Endothelial cell (in vitro differentiated cells): Measurements from ENCODE around the gene CHAD. TPM values are rescaled to one million over a fixed set of nuclear protein-coding genes. Genes with fewer than 3 reads are reported as not detected.

Experiments used
- DNase-seq: peaks from one replicate; pipeline ENCODE4 v3.0.0; 2021; ENCODE audit warnings: low spot score
- H3K27ac Mint-ChIP-seq: one replicate; pipeline ENCODE4 v1.8.0; 2021; ENCODE audit warnings: mixed read lengths, inconsistent platforms; ENCODE audit not compliant: unreplicated experiment
- H3K27me3 Mint-ChIP-seq: one replicate; pipeline ENCODE4 v1.8.0; 2021; ENCODE audit warnings: mild to moderate bottlenecking, moderate library complexity, mixed read lengths, inconsistent platforms; ENCODE audit not compliant: unreplicated experiment
- H3K36me3 Mint-ChIP-seq: one replicate; pipeline ENCODE4 v1.8.0; 2021; ENCODE audit warnings: mild to moderate bottlenecking, low read depth, mixed read lengths, inconsistent platforms; ENCODE audit not compliant: unreplicated experiment
- H3K4me1 Mint-ChIP-seq: one replicate; pipeline ENCODE4 v1.8.0; 2021; ENCODE audit warnings: mild to moderate bottlenecking, mixed read lengths, inconsistent platforms; ENCODE audit not compliant: unreplicated experiment
- H3K4me3 Mint-ChIP-seq: one replicate; pipeline ENCODE4 v1.8.0; 2021; ENCODE audit warnings: mild to moderate bottlenecking, mixed read lengths, inconsistent platforms; ENCODE audit not compliant: unreplicated experiment
- H3K9me3 Mint-ChIP-seq: one replicate; pipeline ENCODE4 v1.8.0; 2021; ENCODE audit warnings: mixed read lengths, inconsistent platforms; ENCODE audit not compliant: unreplicated experiment
- CTCF ChIP-seq: fragments of 200-600 bp; sonication (generic); IDR thresholded peaks from one replicate; pipeline ENCODE4 v1.5.0; 2021; ENCODE audit warnings: antibody characterized with exemption; ENCODE audit not compliant: unreplicated experiment
- total RNA-seq: library from RNA; stranded (reverse); fragmentation: NEBNext Ultra II Directional; extraction: Animal tissue kit (Norgen Biotek cat#: 25700); gene quantifications from one replicate; pipeline ENCODE4 v1.2.1, GENCODE V29; 2021; ENCODE audit not compliant: unreplicated experiment

Gene CHAD
- total RNA-seq, 1 donor from 2014 or later, result not detected

DNA sequence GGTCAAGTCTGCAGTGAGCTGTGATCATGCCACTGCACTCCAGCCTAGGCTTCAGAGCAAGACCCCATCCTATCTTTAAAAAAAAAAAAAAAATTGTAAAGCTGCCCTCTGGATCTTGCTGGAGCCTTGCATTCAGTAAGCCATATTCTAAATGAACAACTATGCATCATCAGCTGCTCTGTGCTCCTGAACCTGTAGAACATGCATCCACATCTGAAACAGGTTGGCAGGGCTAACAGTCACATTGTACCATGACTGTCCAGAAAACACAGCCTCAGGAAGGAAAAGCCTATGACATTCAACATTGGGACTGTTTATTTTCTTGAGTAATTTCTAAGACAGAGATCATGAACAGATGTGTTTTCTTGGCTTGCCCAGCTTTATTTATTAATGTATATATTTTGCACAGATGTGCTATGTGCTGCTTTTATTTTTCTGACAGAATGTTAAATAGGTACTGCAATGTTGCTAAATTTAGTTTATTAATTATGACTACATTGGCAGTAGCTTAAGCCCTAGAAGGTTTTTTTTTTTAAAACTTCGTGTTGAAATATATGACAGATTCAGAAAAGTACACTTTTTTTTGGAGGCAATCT lies 22.9 kb downstream of the CHAD start:
- no peak overlapping the region for H3K27ac Mint-ChIP-seq
- DNase-seq, result no peak
- peaks cover 4% of the 10 kb centered on the region for H3K27me3 Mint-ChIP-seq
- no peak for TF ChIP-seq CTCF
- H3K9me3 Mint-ChIP-seq, result no peaks in the 10 kb centered on the region
- H3K36me3 Mint-ChIP-seq, result no peaks in the 10 kb centered on the region
- no peaks in the 10 kb centered on the region for H3K4me1 Mint-ChIP-seq
- no peak overlapping the region for H3K4me3 Mint-ChIP-seq

DNA sequence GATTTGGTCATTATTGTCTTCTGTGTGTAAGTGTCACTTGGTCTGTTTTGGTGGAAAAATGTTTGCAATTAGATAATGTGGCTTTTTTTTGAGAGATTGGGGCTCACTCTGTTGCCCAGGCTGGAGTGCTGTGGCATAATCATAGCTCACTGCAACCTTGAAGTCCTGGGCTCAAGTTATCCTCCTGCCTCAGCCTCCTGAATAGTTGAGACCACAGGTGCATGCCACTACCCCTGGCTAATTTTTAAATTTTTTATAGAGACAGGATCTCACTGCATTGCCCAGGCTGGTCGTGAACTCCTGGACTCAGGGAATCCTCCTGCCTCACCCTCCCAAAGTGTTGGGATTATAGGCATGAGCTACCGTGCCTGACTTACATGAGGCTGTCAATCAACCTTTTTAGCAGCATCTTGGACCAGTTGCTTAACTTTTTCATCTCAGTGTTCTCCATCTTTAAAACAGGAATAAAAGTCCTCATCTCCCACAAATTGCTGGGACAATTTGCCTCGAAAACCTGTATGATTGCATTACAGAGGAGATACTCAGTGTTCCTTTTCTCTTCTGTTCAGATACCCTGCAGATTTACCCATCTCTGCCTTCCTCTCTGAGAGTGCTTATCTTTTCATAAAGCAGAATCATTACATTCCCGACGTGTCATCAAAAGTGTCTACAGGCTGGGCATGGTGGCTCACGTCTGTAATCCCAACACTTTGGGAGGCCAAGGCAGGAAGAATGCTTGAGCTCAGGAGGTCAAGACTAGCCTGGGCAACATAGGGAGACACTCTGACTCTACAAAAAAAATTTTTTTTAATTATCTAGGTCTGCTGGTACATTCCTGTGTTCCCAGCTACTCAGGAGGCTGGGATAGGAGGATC lies 23.6 kb downstream of the CHAD start:
- Mint-ChIP-seq H3K27ac (no peak overlapping the region), H3K9me3 (no peaks in the 10 kb centered on the region), H3K4me1 (no peaks in the 10 kb centered on the region), H3K36me3 (no peaks in the 10 kb centered on the region), H3K27me3 (peaks cover 4% of the 10 kb centered on the region), H3K4me3 (no peak overlapping the region)
- no peak for TF ChIP-seq CTCF
- DNase-seq, result no peak

- Mint-ChIP-seq H3K27ac (no peak overlapping the region), H3K4me3 (no peak overlapping the region), H3K4me1 (no peaks in the 10 kb centered on the region), H3K9me3 (no peaks in the 10 kb centered on the region), H3K27me3 (peaks cover 5% of the 10 kb centered on the region), H3K36me3 (no peaks in the 10 kb centered on the region)
- no peak for DNase-seq
- no peak for TF ChIP-seq CTCF
These were observed 25.1 kb downstream of the CHAD start for GRCh38 chr17:50443505-50443974.

- Mint-ChIP-seq H3K4me3 (no peak overlapping the region), H3K27me3 (peaks cover 5% of the 10 kb centered on the region), H3K9me3 (no peaks in the 10 kb centered on the region), H3K4me1 (no peaks in the 10 kb centered on the region), H3K27ac (no peak overlapping the region), H3K36me3 (no peaks in the 10 kb centered on the region)
- TF ChIP-seq CTCF, result no peak
- no peak for DNase-seq
These were observed 27.5 kb downstream of the CHAD start for GRCh38 chr17:50440838-50441829.
